Cardiac muscle cell (in vitro differentiated cells and primary cell): ENCODE results near the gene SLC29A3. TPM values are rescaled to one million over a fixed set of nuclear protein-coding genes. Genes with fewer than 3 reads are reported as not detected.

Experiments used
- DNase-seq, 2 donors: peaks; one replicate each; pipeline versions ENCODE4 v3.0.0 to v3.0.0-alpha.2; 2010 to 2017; ENCODE audit warnings: low read depth in 1 of 2, low spot score in 1 of 2
- H3K27ac ChIP-seq: fragments of 200-600 bp; sonication (generic); 2 replicates; pipeline ENCODE4 v1.5.1; 2016
- H3K27me3 ChIP-seq: fragments of 200-600 bp; sonication (generic); 2 replicates; pipeline ENCODE4 v1.6.0; 2016; ENCODE audit warnings: control low read depth
- H3K36me3 ChIP-seq: fragments of 200-600 bp; sonication (generic); 2 replicates; pipeline ENCODE4 v1.5.1; 2016; ENCODE audit warnings: control low read depth
- H3K4me1 ChIP-seq: fragments of 200-600 bp; sonication (generic); 2 replicates; pipeline ENCODE4 v1.8.1; 2017; ENCODE audit warnings: low read depth, mild to moderate bottlenecking, mixed run types
- H3K4me3 ChIP-seq: fragments of 200-600 bp; sonication (generic); 2 replicates; pipeline ENCODE4 v1.5.1; 2016; ENCODE audit warnings: mild to moderate bottlenecking
- H3K9me3 ChIP-seq: fragments of 200-600 bp; sonication (generic); 2 replicates; pipeline ENCODE4 v1.5.1; 2017; ENCODE audit warnings: low read depth, mild to moderate bottlenecking, control low read depth
- polyA plus RNA-seq: library from polyadenylated mRNA; unstranded; fragments of >200 nt; fragmentation: Nextera tagmentation; extraction: Ambion mirVana; gene quantifications from 2 replicates; pipeline ENCODE4 v1.2.1, GENCODE V29; 2016
- total RNA-seq: library from RNA; depleted of rRNA; stranded (reverse); fragments of >200 nt; gene quantifications from 2 replicates; pipeline ENCODE4 v1.2.3, GENCODE V29; 2016
- TF ChIP-seq, protein P1 (sequence below): IDR thresholded peaks from 2 replicates; pipeline ENCODE4 v1.5.1; 2012; ENCODE audit warnings: low read depth, mild to moderate bottlenecking, low read length

SLC29A3 gene
- total and polyA plus RNA-seq, 2 experiments from 2014 or later = 3.5 to 4.0 TPM

GRCh38 chr10:71314028-71314693 lies 4.9 kb upstream of the SLC29A3 start:
- no peaks in the 10 kb centered on the region for H3K27me3 ChIP-seq
- no peaks in the 10 kb centered on the region for H3K4me1 ChIP-seq
- no peaks in the 10 kb centered on the region for H3K36me3 ChIP-seq
- H3K27ac ChIP-seq = no peak overlapping the region
- no peaks in the 10 kb centered on the region for H3K9me3 ChIP-seq
- TF ChIP-seq, protein P1, sequence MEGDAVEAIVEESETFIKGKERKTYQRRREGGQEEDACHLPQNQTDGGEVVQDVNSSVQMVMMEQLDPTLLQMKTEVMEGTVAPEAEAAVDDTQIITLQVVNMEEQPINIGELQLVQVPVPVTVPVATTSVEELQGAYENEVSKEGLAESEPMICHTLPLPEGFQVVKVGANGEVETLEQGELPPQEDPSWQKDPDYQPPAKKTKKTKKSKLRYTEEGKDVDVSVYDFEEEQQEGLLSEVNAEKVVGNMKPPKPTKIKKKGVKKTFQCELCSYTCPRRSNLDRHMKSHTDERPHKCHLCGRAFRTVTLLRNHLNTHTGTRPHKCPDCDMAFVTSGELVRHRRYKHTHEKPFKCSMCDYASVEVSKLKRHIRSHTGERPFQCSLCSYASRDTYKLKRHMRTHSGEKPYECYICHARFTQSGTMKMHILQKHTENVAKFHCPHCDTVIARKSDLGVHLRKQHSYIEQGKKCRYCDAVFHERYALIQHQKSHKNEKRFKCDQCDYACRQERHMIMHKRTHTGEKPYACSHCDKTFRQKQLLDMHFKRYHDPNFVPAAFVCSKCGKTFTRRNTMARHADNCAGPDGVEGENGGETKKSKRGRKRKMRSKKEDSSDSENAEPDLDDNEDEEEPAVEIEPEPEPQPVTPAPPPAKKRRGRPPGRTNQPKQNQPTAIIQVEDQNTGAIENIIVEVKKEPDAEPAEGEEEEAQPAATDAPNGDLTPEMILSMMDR = peak; percentile 75
- peak overlapping the region; percentile 7 for H3K4me3 ChIP-seq
- DNase-seq = peak; percentile 71 to 74

- Histone ChIP-seq H3K27ac (no peak overlapping the region), H3K4me3 (peak overlapping the region; percentile 7), H3K27me3 (no peaks in the 10 kb centered on the region), H3K9me3 (no peaks in the 10 kb centered on the region), H3K4me1 (no peaks in the 10 kb centered on the region), H3K36me3 (no peaks in the 10 kb centered on the region)
- TF ChIP-seq, protein P1 = no peak
- no peak for DNase-seq
These were observed 4.3 kb upstream of the SLC29A3 start for GRCh38 chr10:71314694-71315225.

GRCh38 chr10:71316056-71316785 lies 2.8 kb upstream of the SLC29A3 start:
- no peaks in the 10 kb centered on the region for H3K36me3 ChIP-seq
- peak in 1 of 2 donors; percentile 25 for DNase-seq
- no peaks in the 10 kb centered on the region for H3K27me3 ChIP-seq
- no peaks in the 10 kb centered on the region for H3K4me1 ChIP-seq
- TF ChIP-seq, protein P1 = no peak
- H3K4me3 ChIP-seq = no peak overlapping the region
- no peaks in the 10 kb centered on the region for H3K9me3 ChIP-seq
- no peak overlapping the region for H3K27ac ChIP-seq

- Histone ChIP-seq H3K4me3 (no peak overlapping the region), H3K36me3 (no peaks in the 10 kb centered on the region), H3K4me1 (no peaks in the 10 kb centered on the region), H3K27ac (no peak overlapping the region), H3K27me3 (no peaks in the 10 kb centered on the region), H3K9me3 (no peaks in the 10 kb centered on the region)
- no peak for DNase-seq
- TF ChIP-seq, protein P1 = no peak
These were observed 2.3 kb upstream of the SLC29A3 start for GRCh38 chr10:71316786-71317160.

DNA sequence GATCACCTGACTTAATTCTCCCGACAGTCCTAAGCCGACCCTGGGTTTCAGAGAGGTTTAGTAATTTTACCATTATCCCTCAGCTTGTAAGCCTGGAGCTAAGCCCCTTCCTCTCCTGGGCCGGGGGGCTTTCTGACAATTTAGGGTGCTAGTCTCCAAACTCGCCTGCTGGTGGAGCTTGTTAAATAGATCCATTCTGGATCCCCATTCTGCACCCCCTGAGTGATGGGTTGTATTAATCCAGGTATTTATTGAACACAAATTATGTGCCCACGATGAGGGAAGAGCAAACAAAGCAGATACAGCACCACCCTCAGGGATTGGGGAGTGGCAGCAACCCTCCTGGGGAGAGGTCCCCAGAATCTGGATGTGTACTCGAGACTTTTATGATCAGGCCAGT lies 1.3 kb upstream of the SLC29A3 start:
- no peaks in the 10 kb centered on the region for H3K9me3 ChIP-seq
- H3K4me1 ChIP-seq = no peaks in the 10 kb centered on the region
- DNase-seq = no peak
- H3K27ac ChIP-seq = no peak overlapping the region
- no peak overlapping the region for H3K4me3 ChIP-seq
- TF ChIP-seq, protein P1 = no peak
- H3K36me3 ChIP-seq = no peaks in the 10 kb centered on the region
- no peaks in the 10 kb centered on the region for H3K27me3 ChIP-seq
